NCI-H510A treated with DMSO at 0.1 percent for 48 hours (cell line): Measurements from ENCODE around the gene MDGA2.
"Not testable (repeated sequence)": the region's sequence is repeated elsewhere in the genome, so short reads cannot be mapped to it uniquely, and the experiment has no call there.

Experiments
- DNase-seq: peaks from one replicate; lab custom pipeline; 2025; lab: John Stamatoyannopoulos, UW

The MDGA2 gene

GRCh38 chr14:47328376-47328775 is 347.0 kb downstream of the MDGA2 start:
- no peak for DNase-seq

DNA sequence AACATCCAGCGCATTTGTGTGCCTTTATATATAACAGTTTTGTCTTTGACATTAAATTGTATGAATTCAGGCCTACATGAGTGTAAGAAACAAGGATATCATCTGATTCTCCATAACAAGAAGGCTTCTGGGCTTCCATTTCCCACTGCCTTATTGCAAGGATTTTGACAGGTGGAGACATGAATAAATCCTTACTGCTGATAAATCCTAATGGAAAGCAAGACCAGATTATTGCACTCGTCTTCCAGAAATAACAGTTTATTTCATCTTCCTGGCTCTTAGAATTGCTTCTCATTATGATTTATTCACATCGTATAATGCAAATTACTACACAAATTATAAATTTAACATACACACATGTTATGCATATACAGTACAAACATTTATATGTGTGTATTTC is 348.1 kb downstream of the MDGA2 start:
- DNase-seq, result no peak

- DNase-seq, result no peak
Observed at GRCh38 chr14:47322751-47323150, 352.7 kb downstream of the MDGA2 start.

- DNase-seq, result no peak
Observed at GRCh38 chr14:47302121-47302520, 373.3 kb downstream of the MDGA2 start.

GRCh38 chr14:47300796-47301195 is 374.6 kb downstream of the MDGA2 start:
- DNase-seq, result no peak

- no peak for DNase-seq
Observed at GRCh38 chr14:47297374-47297773, 378.0 kb downstream of the MDGA2 start.

DNA sequence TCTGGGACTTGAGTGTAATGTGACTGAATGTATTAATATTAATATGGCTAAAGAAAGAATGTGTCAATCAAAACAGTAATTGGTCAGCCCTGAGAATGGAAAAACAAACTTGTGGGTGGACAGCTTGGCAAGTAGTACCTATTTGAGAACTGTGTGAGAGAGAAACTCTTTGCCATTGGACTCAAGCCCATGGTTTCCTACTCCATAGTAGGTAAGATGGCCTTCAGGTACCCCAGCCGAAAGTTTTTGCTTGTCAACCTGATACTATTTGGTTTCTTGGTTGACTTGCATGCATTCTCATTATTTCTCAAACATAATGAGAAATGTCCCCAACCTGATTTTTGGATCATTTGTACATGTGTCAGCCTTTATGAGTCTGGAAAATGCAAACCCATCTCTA is 391.1 kb downstream of the MDGA2 start:
- no peak for DNase-seq

GRCh38 chr14:47281761-47282160 is 393.6 kb downstream of the MDGA2 start:
- not testable (repeated sequence) for DNase-seq

DNA sequence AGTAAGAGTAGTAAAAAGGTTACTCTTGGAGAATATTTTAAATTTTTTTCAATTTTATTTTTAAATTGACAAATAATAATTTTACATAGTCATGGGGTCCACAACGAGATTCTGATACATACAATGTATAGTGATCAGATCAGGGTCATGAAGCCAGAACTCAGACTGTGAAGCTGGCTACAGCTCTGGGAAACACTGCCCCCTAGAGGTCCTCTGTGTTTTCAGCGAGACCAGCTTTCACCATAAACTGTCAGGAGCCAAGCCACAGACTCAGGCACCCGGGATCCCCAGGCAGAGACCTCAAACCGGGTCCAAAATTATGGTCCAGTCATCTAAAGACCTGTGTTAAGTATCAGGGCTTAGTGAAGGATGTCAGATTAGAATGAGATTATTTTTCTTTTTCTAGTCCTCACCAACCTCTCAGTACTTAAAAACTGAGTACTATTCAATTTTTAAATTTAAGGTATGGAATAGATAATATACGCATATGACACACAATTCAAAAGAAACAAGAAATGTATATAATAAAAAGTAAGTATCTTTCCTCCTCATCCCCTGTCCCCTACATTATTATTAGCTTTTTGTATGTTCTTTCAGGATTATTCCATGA is 397.1 kb downstream of the MDGA2 start:
- peak; percentile 29 for DNase-seq

GRCh38 chr14:47277703-47278102 is 397.7 kb downstream of the MDGA2 start:
- DNase-seq, result no peak

- DNase-seq, result no peak
Observed at GRCh38 chr14:47276931-47277330, 398.5 kb downstream of the MDGA2 start.

- no peak for DNase-seq
Observed at GRCh38 chr14:47273939-47274338, 401.5 kb downstream of the MDGA2 start.

DNA sequence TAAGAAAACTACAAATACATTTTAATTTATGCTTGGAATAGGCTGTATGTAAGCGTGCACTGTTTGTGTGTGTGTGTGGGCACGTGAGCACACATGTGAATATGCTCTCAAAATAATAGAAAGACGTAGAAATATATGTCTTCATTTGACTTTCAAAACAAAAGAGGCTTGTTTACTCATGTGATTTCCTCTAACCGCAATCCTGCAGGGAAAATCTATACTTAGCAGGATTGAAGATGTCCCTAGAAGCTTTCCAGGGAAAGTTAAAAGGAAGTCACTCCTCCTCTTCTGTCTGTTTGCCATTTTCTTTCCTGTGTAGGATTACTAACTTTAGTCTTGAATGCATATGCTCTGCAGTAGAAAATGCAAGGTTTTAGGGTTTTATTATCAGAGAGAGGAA is 404.7 kb downstream of the MDGA2 start:
- DNase-seq, result no peak

DNA sequence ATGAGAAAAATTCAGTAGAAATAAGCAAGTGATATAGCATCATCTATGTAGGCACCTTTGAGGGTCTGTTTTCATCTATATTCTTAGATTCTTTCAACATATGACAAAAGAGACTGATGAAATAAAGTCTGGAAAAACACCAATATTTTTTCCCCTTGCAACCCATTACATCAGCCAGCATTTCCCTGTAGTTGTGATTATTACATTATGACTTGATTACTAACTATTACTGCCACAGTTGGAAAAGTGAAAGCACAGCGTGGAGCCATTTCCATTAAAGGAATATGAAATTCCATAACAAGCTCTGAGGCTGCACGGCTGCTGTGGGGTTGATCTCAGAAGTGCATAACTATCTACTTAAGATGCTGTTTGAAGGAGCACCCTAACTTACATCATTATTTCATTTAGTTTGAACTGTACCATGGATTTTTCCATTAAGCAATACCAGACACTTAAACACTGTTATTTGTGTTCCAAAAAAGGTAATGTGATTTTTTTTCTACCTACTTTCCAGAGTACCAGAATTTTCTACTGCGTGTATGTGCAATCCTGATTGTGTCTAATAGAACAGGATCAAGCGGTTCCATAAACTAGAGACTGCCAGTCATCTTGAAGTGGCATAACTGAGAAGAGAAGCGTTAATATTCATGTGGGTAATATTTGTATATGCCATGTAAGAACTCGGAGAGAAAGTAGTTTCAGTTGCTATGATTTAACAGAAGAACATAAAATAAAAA is 405.5 kb downstream of the MDGA2 start:
- DNase-seq, result no peak

GRCh38 chr14:47264842-47265241 is 410.6 kb downstream of the MDGA2 start:
- DNase-seq, result no peak

DNA sequence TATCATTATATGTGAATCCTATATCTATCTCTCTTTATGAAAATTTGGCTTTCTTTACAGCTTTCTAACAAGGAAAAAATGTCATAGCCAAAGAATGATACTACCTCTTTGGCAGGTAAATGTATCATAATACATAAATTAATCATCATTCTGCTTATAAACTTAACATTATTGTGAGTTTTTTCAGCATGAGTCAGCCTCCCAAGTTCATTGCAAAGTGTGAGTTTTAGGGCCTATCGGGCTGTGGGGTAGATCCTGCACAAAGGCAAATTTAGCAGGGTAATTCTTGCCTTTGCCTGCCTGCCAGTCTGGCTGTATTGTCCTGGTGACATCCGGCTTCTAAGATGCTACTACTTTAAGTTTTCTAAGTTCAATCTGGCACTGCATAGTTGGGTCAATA is 412.6 kb downstream of the MDGA2 start:
- DNase-seq, result no peak

GRCh38 chr14:47261350-47261749 is 414.1 kb downstream of the MDGA2 start:
- DNase-seq, result no peak

GRCh38 chr14:47259796-47260195 is 415.6 kb downstream of the MDGA2 start:
- DNase-seq, result no peak

GRCh38 chr14:47257013-47257412 is 418.4 kb downstream of the MDGA2 start:
- DNase-seq, result no peak

- no peak for DNase-seq
Observed at GRCh38 chr14:47252802-47253201, 422.6 kb downstream of the MDGA2 start.

DNA sequence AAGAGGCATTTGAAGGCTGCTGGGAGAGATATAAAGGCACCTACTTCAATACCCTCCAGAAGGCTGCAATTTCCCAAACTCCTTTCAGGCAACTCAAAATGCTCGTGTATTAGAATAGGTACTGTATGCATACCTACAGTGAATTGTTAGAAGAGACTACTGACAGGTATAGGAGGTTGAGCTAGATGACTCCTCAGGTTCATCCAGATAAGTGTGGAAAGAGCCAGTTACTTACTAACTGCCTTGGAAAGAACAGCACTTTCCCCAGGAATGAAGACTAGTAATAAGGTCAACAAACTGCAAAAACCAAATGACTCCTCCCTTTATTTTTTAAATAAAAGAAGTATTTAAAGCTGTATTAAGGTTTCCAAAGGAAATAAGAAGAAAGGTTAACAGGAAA is 429.0 kb downstream of the MDGA2 start:
- no peak for DNase-seq

DNA sequence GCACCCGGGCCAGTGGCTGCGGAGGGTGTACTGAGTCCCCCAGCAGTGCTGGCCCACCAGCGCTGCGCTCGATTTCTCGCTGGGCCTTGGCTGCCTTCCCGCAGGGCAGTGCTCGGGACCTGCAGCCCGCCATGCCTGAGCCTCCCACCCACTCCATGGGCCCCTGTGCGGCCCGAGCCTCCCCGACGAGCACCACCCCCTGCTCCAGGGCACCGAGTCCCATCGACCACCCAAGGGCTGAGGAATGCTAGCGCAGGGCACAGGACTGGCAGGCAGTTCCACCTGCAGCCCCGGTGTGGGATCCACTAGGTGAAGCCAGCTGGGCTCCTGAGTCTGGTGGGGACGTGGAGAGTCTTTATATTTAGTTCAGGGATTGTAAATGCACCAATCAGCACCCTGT is 432.8 kb downstream of the MDGA2 start:
- not testable (repeated sequence) for DNase-seq

DNA sequence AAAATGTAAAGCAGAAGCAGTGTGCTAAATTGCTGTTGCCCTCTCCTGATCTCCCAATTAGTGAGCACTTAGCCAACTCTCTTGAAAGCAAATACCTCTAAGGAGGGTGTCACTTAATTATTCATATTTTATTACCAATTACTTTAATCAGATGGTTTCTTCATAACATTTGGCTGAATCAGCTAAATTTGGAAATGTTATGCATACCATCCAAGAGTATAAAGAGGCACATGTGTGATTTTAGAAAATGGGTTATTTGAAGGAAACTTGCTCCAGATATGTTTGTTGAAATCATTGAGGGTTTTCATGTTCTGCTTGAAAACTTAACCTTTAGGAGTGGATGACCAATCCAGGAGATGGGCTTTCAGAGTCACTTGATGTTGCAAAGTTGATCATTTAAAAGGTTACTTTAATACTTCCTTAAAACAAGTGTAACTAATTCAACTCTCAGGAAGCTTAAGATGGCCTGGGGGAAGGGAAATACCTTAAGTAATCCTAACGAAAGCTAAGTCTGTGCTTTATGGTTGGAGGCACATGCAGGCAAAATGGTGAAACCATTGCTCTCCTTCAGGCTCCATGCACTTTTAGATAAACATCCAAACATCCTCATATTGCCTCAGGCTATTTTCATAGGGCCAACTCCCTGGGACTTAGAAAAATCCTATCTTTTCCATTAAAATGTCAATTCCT is 434.5 kb downstream of the MDGA2 start:
- no peak for DNase-seq
